Measurements from ENCODE around the gene TMEM80.
"Not testable (repeated sequence)": the region's sequence is repeated elsewhere in the genome, so short reads cannot be mapped to it uniquely, and the experiment has no call there.

TMEM80 gene

DNA sequence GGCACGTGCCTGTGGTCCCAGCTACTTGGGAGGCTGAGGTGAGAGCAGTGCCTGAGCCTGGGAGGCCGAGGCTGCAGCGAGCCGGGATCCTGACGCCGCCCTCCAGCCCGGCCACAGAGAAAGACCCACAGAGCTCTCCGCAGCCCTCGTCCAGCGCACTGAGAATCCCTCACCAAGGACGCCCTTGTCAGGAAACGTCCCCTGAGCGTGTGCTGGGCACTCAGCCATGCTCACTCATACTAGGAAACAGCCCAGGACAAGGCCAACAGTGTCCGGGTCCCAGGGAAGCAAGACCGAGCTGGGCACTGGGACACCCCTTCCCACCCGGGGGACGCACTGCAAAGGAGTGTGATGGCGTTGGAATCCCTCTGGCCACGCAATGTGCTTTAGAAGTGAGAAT lies 15.1 kb upstream of the TMEM80 start:
- no peak for DNase-seq

DNA sequence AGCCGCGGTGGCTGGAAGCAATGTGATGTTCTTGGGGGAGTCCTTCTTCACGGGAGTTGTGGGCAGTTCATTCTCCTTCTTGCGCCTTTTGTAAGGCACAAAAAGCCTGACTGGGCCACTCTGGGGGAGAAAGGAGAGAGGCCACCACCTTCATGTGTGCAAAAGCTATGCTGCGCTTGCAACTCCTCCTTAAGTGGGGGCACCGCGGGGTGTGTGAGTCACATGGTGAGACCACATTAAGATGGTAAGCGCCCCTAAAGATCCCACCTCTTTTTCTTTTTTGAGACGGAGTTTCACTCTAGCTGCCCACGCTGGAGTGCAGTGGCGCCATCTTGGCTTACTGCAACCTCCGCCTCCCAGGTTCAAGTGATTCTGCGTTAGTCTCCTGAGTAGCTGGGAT lies 14.6 kb upstream of the TMEM80 start:
- no peak for DNase-seq

DNA sequence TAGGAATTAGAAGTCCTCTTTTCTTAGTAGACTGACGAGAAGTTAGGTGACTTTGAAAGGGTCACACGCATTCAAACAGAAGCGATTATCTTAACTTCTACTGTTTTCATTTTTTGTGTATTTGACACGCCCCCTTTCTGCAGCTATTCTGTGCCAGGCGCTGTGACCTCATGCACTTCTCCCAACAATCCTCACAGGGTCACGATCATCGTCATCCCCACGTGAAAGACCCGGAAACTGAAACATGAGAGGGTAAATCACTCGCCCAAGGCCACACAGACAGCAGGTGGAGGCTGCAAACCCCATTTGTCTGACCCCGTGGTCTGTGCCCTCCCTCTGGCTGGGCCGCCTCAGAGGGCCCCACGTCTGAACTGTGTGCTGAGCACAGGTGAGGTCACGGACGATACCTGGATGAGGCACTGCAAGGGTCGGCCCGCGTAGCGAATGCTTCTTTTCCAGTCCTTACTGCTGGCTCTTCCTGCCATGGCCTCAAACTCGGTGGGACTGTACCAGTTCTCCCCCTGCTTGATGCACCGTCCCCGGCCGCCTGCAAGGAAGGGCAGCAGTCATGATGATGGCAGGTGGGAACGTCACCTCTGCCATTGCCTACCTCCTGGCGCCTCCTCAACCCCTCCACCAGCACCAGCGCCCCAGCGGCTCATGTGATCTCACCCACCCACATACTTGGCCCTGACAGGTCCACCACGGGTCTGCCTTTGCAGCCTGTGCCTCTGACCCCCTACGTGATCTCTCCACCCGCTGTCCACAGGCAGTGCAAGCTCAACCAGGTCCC lies 9.0 kb upstream of the TMEM80 start:
- DNase-seq = no peak

DNA sequence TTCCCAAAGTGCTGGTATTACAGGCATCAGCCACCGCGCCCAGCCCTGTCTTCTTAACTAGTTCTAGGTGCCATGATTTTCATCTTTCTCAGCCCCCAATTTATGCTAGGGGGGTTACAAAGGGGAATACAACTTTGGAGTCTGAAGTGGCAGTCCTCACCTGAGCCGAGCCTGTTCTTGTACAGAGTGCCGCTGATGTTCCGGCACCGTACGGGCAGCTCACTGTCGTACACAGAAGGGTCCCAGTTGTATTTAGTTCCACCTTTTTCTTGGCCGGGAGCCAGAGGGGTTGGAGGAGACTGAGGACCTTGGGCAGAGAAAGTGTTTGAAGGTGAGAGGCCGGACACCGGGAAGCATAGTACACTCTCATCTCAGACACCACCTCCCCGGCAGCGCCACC lies 7.9 kb upstream of the TMEM80 start:
- no peak for DNase-seq

DNA sequence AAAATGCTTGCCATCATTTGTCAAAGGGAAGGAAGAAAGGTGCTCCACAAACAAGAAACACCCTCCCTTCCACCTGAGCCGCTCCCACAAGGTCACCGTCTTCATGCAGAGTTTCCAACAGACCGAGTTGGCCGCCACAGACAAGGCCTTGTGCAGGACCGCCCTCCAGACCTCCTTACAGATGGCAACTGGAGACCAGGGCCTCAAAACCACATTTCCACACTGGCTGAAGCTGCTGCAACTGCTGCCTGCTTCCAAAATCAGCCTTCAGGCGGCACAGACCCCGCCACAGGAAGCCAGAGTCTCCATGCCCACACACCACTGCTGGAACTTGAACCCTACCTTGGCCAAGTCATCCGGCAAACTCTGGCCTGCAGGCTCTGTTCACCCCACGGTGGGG lies 6.9 kb upstream of the TMEM80 start:
- no peak for DNase-seq

DNA sequence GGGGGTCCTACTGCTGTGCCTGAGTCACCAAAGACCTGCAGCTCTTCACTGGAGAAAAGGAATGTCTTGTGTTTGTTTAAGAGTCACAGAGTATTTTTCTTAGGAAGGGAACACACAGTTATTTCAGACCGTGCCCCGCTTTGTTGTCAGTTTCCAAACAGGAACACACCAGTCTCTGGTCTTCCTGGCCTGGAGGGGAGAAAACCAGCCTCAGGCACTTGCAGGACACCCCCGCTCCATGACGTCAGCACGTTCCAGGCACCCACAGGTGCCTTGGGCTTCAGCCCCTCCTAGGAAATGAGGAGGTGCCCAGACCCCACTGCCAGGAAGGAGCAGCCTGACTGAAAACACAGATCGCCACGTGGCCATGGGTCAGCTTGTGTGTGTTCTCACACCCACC lies 6.0 kb upstream of the TMEM80 start:
- DNase-seq = no peak

DNA sequence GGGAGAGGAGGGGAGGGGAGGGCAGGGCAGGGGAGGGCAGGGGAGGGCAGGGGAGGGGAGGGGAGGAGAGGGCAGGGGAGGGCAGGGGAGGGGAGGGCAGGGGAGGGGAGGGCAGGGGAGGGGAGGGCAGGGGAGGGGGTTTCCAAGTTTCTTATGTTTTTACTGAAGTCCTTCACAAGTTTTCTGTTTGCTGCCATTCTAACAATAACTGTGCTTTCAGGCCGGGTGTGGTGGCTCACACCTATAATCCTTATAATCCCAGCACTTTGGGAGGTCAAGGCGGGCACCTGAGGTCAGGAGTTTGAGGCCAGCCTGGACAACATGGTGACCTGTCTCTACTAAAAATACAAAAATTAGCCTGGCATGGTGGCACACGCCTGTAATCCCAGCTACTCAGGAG lies 5.4 kb upstream of the TMEM80 start:
- DNase-seq = not testable (repeated sequence)

DNA sequence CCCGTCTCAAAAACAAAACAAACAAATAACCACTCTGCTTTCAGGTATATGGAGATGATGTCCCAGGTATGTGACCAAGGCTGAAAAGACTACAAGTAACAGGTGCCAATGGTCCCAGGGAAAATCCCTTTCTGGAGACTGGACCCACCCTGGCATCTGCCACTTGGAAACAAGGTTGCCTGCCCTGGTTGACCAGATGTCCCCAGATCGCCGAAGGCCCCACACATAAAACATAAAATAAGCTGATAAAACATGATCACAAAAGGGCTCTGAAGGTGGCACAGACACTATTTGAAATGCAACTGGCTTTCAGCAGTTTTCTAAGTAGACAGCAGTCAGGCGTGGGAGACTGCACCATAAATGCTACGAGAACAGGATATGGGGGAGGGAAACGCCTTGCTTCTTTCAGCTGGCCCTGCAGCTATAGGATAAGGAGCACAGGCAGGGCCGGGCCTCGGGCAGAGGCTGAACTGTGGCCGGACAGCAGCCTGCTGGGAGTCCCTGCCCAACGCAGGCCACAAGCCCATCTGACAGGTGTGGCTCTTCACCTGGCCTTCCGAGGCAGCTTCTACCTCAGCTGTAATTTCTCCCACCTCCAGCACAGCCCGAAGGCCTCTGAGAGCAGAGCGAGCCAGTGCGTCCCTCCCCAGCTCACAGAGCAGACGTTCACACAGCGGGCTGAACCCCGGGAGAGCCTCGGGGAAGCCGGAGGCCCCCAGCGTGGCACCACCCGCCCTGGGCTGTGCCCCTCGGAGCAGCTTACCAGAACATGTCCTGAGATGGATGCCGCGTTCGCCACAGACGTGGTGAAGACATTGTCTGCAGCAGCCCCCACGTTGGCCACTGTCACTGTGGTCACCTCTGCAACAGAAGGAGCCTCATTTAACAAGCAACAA lies 4.6 kb upstream of the TMEM80 start:
- peak in 1 of 2 donors; percentile 9 for DNase-seq

DNA sequence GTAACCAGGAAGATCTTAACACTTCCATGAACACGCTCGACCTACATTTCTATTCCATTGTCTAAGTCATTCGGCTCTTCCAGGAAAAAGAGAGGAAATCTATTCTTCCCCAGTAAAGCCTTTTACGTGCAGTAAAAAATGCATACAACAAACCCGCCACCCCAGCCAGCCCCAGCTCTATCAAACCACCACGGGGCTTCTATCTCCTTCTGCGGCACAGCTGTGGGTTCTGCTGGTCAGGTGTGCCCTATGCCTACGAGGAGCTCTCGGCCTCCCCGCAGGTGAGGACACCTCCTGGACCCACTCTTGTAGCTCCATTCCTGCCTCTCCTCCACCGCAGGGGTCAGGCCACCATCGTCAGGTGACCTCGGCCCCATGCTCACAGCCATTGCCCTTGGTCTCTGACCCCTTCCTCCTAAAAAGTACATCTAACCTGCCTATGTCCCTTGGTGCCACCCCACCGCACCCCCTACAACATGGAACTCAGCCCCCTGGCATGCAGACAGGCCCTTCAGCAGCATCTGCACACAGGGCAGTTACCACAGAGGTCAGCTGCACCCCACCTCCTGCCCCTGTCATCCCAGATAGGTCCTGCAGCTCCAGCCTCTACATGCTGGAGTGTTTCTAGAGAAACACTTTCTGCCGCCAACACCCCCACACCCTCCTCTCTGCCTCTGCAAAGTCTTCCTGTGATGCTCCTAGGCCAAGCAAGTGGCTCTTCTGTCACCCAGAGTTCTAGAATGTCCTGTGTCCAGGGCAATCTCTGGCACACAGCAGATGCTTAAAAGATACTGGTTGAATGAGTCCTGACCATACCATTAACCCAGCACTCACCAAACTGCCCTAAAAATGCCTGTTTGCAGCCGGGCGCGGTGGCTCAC lies 3.7 kb upstream of the TMEM80 start:
- DNase-seq = no peak

DNA sequence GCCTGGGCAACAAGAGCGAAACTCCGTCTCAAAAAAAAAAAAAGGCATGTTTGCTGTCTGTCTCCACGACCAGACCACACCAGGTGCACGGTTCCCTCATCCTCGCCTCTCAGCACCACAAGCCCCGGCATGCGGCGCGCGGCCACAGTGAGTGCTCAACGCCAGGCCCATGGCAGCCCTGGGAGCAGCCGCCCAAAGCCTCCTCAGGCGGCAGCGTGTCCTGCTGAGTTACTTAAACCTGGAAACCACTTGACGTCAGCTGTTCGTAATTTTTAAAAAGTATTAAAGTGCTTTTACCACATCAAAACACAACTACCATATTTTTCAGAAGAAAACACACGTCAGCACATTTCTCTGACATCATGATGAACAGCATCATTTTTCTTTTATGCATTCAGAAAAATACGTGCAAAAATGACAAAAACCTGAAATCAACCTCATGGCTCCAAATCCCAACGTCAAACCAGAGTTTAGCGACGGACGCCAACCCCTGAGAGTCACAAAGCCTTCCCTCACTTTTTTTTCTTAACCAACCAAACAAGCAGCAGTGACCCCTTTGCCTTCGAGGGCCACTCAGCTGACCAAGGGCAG lies 2.7 kb upstream of the TMEM80 start:
- no peak for DNase-seq

DNA sequence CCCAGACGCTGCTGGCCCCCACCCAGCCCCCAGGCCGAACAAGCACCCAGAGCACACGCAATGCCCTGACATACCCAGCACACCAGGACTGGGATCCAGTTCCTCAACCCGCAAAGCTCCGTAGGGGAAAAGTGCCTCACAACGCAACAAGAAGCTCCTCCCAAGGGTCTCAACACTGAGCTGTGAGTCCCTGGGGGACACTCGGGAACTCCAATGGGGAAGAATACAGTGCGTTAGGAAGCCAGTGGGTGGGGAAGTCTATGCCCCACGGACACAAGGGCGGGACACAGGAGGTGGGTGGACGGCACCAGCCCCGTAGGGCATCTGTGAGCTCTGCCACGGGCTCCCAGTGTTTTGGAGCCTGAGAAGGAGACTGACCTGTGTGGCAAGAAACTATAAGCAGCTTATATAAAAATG lies 2.2 kb upstream of the TMEM80 start:
- no peak for DNase-seq

DNA sequence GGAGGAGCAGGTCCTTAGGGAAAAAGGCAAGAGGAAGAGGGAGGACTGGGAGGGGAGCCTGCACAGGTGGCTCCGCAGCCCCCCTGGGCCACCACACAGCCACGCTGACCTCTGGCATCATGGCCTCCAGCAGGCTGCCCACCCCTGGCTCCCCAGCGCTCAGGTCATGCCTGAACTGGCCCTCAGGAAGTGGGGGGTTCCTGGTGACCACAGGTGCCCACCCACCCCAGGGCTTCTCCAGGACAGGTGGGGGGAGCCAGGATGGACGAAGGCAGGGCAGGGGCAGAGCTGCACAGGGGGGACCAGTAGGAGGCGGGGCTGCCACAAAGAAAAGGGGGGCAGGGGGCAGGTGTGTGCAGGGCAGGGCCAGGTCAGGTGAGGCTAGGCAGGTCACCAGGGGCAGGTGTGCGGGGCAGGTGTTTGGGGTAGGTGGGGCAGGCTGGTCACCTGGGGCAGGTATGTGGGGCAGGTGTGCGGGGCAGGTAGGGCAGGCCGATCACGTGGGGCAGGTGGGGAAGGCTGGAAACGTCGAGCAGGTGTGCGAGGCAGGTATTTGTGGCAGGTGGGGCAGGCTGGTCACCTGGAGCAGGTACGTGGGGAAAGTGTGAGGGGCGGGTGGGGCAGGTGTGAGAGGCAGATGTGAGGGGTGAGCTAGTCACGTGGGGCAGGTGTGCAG lies 1.6 kb upstream of the TMEM80 start:
- DNase-seq = no peak

DNA sequence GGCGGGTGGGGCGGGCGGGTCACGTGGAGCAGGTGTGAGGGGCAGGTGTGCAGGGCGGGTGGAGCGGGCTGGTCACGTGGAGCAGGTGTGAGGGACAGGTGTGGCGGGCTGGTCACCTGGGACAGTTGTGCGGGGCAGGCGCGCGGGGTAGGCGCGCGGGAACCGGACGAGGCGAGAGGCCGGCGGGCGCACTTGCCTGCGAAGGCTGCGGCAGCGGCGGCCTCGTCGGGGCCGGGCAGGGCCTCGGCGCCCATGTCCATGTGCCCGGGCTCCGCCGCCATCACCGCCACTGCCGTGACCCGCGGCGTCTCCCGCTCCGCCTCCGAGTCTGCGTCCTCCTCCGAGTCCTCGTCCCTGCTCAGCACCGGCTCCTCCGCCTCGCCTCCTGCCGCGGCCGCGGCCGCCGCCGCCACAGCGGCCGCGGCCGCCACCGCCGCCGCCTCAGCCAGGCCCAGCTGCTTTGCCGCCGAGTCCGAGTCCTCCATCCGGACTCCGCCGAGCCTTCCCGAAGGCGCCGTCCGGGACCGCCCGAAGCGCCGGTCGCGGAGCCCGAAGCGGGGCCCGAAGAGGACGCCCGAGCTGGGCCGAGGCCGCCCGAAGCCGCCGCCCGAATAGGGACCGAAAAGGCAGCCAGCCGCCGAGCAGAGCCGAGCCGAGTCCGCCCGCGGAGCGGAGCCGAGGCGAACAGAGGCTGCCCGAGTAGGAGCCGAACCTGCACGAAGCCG lies 891 bp upstream of the TMEM80 start, which contains the start of gene DEAF1:
TSS of gene DEAF1 (minus strand) at position 660 of the 725 bp plus-strand sequence. CDS start at position 485, 175 bp downstream.
- DNase-seq = peak; percentile 92 to 97

DNA sequence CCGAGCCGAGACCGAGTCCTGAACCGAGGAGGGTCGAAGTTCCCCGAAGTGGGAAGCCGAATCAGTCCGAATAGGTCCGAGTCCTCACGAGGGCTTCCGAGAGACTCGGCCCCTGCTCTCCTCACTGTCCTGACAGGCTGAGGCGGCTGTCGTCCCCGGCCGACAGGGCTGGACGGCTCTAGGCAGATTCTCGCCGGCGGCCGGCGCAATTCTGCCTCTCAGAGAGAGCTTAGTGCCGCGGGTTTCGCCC lies 403 bp upstream of the TMEM80 start:
- no peak for DNase-seq

DNA sequence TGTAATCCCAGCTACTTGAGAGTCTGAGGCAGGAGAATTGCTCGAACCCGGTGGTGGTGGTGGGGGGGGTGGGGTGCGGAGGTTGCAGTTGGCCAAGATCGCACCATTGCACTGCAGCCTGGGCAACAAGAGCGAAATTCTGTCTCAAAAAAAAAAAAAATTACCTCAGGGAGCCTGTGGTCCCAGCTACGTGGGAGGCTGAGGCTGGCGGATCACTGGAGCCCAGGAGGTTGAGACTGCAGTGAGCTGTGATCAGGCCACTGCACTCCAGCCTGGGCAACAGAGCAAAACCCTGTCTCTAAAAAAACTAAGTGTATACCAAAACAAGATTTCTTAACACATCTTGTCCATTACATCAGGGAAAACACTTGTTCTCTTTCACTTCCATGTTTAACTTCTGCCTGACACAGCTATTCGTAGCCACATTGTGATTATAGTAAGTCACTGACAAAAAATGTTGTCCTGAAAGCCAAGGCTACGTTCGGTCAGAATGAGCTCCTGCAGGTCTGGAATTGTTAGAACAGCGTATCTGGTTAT lies 1.4 kb downstream of the TMEM80 start:
- DNase-seq = no peak

DNA sequence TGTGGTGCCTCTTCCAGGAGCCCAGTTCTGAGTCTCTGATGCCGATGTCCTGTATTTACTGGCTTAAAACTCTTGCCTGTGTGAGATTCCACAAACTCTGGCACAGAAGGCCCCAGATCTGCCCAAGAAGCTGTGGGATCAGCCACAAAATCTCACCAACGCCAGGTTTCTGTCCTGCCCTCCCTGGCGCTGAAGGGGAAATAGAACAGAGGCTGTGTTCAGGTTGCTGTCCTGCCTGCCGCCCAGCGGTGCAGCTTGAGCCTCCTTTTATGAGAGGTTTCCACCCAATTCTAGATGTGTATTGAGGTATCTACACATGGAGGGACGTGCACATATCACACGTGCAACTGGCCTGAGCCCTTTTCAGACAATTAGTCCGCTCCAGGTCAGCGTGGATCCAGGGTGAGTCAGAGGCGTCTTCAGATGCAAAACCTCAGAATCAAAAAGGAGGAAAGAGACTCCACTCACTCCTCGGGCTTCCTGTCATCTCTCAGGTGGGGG lies 2.2 kb downstream of the TMEM80 start:
- no peak for DNase-seq

DNA sequence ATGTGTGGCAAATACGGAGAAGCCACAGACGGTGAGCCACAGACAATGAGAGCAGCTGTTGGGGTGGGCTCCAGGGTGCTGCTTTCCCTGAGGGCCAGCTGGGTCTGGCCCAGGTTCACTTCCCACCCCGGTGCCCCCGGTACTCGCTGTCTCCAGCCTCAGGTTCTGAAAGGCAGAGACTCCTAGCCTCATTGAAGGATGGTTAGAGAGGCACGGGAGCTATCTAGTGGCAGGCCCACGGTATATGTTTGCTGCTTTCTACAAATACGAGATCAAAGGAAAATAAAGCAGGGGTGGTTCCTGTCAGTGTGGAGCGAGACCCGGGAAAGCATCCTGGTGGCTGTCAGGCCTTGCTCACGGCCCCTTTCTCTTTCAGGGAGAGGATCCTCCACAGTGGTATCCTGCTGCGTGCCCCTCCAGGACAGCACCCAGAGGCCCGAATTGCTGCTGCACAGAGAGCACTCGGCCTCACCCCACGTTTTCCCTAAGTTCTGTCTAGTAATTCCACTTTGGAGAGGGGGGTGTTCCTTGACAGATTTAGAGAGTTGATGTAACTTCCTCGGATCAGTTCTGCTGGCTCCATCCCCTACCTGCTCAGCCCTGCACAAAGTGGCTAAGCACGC lies 3.0 kb downstream of the TMEM80 start:
- DNase-seq = no peak

DNA sequence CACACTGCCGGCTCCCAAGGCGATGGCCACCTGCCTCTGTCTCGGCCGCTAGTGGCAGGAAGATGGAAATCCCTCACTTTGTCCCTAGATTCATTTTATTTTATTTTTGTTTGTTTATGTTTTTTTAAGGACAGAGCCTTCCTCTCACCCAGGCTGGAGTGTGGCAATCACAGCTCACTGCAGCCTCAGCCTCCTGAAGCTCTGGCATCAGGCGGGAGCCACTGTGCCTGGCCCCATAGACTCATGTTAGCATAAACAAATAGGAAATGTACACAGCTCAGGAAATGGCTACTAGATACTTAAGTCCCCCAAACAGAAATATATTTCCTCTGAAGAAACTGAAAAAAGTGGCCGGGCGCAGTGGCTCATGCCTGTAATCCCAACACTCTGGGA lies 3.5 kb downstream of the TMEM80 start:
- DNase-seq = no peak

DNA sequence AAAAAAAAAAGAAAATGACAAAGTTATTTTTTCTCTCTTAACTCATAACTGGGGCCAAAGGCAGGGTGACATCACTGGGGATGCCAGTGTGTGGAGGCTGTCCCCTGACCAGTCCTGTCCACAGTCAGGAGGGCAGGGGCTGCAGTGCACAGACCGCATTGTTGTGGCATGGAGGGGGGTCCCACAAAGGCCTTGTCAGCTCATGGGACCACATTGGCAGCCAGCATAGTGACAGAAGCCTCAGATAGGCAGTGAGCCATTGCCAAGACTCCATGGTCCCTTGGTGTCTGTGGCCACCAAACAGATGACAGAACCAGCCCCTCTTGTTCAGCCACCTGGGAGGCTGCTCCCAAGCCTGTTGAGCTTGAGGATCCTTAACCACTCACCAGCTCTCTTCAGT lies 4.1 kb downstream of the TMEM80 start:
- no peak for DNase-seq

DNA sequence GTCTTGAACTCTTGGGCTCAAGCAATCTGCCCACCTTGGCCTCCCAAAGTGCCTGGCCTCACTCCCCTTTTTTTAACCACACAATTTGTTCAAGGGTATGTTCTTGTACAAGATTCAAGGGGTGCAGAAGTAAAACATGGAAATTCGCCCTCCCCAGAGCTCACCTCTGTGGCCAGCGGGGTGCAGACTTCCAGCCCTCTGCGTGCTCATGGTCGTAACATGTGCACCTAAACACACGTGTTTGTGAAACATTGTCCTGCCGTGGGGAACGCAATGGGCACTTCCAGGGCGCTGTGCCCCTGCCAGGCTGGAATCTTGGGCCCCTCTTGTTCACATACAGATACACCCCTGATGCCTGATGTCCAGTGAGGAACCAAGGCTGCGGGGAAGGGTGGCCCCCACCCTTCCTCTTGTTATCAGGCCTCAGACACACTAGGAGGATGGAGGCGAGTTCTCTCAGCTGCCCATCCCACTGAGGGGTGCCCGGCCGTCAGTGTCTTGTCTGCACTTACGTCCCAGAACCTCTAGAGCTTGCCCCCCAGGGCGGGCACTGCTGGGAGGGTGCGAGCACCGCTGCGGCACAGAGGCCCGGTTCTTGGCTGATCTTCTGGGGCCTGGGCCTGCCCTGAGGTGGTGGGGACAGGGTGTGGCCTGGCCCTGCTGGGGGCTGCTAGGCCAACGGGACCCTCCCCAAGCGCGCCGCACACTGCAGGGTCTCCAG lies 6.3 kb downstream of the TMEM80 start:
- DNase-seq = no peak

All from hippocampal formation (tissue), 2 donors.